Activated naive CD4-positive, alpha-beta T cell (primary cell): ENCODE data around the gene NUP54.

Experiments used
- DNase-seq, 4 experiments: peaks; one replicate each; lab custom pipeline; 2025; lab: John Stamatoyannopoulos, UW

The NUP54 gene

DNA sequence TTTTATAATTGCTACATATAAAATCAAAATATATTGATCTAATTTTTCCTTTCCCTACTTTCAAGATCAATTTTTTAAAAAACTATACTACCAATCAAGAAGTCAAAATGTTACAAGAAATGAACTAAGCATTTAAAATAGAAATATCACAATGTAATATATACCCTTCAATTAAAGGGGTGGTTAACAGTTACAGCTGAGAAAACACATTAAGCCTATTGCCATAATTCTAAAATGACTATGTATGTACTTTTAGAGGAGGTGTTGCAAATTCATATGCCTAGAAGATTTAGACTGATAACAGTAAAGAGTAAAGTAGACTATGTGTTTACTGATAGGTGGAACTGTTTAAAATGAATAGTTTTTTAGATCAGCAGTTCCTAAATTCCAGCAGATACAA lies 3.7 kb downstream of the NUP54 start:
- DNase-seq = no peak

DNA sequence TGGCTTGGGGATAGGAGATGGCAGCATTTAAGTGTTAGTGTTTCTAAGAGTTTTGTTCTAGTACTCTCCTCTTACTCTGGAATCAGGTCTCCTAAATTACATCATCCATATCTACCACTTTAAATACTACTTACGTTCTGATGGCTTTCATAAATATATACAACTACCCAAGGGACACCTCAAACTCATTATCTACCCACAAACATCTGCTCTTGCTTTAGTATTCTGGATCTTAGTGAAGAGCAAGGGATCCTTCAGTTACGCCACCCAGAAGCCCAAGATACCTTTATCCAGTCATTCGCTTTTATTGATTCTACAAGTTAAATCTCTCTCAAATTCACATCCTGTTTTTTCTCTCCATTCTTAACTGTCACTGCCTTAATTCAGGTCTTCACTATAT lies 7.0 kb downstream of the NUP54 start:
- DNase-seq = no peak

GRCh38 chr4:76127754-76128153 lies 20.4 kb downstream of the NUP54 start:
- DNase-seq = no peak

- DNase-seq = no peak
These were observed 22.4 kb downstream of the NUP54 start for GRCh38 chr4:76125816-76126215.

GRCh38 chr4:76120199-76120598 lies 28.0 kb downstream of the NUP54 start:
- DNase-seq = no peak

GRCh38 chr4:76117536-76117935 lies 30.7 kb downstream of the NUP54 start:
- no peak for DNase-seq

DNA sequence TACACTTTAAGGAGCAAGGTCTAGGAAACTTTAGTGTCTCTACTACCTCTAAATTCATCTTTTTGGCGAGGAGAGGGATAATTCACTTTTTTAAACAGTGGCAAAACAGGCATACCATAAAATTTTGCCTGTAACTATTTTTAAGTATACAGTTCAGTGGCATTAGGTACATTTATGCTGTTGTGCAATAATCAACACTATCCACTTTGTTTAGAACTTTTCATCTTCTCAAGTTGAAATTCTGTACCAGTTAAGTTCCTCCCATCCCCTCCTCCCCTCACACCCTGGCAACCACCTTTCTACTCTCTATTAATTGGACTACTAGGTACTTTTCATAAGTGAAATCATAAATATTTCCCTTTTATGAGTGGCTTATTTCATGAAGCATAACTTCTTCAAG lies 31.4 kb downstream of the NUP54 start:
- no peak for DNase-seq

DNA sequence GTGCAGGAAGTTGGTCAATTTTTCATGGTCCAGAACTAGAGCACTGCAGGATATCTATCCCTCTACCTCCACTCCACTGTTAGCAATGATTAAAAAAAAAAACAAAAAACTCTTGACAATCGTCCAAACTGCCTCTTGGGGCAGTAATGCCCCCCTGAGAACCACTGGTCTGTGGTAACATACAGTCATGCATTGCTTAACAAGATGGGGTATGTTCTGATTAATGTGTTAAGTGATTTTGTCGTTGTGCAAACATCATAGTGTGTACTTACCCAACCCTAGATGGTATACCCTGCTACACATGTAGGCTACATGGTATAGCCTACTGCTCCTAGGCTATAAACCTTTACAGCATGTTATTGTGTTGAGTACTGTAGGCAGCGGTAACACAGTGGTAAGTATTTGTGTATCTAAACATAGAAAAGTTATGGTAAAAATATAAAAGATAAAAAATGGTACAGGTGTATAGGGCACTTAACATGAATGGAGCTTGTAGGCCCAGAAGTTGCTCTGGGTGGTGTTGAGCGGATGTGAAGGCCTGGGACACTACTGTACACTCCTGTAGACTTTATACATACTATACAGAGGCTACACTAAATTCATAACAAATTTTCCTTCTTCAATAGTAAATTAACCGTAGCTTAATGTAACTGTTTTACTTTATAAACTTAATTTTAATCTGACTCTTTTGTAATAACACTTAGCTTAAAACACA lies 39.6 kb downstream of the NUP54 start:
- DNase-seq = no peak

DNA sequence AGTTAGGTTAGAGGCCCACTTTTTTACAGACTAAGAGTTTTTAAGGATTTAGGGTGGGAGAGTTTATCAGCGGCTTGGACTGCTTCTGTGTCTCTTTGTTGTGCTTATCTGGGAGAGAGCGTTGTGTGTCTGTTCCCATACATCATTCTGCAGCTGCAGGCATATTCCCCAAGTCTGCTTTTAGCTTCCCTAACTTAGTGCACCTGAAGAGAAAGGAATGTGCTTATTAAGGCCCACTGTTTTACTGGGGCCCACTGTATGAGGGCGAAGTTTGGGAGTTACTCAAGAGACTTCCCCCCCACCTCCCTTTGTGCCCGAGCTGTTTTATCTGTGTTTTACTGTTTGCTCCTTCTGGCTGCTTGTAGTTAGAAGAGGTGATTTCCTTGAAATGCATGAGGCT lies 41.8 kb downstream of the NUP54 start:
- no peak for DNase-seq

GRCh38 chr4:76105652-76106051 lies 42.5 kb downstream of the NUP54 start:
- no peak for DNase-seq

GRCh38 chr4:76096076-76096475 lies 52.1 kb downstream of the NUP54 start:
- DNase-seq = no peak

DNA sequence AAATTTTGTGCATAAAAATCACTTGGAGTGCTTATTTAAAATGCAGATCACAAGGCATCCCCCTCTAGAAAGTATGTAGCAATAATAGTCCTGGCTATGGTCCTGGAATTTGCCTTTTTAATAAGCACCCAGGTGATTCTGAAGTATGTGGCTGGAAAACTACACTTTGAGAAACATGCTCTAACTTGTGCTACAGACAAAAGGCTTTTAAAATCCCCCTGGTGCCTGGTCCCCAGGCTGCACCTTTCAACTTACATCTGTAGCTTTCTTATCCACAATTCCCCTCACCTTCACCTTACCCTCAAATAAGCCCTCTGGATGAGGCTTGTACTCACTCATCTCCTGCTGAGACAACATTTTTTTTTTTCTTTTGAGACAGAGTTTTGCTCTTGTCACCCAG lies 52.6 kb downstream of the NUP54 start:
- no peak for DNase-seq

GRCh38 chr4:76091052-76091451 lies 57.1 kb downstream of the NUP54 start:
- DNase-seq = no peak

- DNase-seq = no peak
These were observed 57.9 kb downstream of the NUP54 start for GRCh38 chr4:76090241-76090691.

GRCh38 chr4:76088719-76089118 lies 59.5 kb downstream of the NUP54 start:
- no peak for DNase-seq

GRCh38 chr4:76087007-76087769 lies 61.0 kb downstream of the NUP54 start:
- DNase-seq = no peak

DNA sequence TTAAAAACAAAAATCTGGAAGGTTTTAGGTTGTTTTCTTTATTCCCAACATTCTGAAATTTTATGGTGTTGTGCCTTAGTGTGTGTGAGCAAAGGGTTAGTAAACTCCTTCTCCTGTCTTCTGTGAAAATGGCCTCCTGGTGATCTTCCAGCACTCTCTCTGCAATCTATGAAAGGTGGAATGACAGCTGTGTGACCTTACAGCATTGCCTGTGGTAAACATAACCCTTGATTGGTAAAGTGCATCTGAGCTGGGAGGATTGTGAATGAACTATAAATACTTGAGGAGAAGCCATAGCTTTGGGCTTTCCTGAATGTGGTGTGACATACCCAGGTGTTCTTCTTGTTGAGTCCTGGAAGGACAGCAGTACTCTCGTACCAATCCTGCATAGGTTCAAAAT lies 63.7 kb downstream of the NUP54 start:
- DNase-seq = no peak

DNA sequence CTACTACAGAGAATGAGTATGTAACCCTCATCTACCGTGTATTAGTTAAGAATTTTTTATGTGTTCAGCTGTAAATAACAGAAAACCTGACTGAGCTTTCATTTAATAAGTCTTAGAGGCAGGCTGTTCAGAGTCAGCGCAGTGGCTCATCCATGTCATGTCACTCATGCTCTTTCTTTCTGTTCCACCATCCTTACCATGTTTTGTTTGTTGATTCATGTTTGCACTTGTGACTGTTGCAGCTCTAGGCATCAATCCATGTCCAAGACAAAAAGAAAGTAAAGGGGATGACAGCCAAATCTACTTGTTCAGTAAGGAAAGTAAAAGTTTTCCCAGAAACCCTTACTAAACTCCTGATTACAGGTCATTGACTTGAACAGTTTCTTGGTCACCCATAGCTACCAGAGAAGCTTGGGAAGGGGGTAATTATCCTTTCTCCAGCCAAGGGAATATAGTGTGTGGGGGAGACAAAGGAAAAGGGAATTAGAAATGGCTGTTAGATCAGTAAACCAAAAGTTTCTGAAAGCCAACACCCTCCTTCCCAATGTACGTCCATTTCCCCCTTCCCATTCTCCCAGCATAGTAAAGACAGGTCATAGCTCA lies 64.7 kb downstream of the NUP54 start:
- DNase-seq = no peak

DNA sequence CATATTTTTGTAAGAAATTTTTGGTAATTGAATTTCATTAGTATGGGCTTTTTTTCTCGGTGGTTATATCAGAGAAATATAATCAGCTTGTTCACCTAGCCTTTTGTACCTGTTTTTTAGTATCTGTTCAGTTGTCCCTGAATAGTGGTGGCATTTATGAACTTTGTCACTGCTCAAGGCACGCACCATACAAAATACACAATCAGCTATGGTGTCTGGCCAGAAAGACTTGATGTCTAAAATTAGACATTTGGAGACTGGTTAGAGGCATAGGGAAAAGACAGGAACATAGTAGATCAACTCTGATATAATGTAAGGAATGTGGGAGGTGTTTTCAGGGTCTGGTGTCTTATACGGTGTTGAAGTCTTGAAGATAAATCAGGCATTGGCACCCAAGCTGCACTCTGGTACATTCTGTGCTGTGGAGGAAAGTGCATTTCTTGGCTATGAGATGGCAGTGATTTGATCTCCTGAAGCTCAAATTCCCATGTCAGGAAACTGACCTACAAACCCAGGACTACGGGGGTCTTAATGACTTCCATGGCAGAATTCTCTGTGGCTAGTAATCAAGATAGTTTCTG lies 70.1 kb downstream of the NUP54 start:
- DNase-seq = no peak

GRCh38 chr4:76074993-76075600 lies 73.1 kb downstream of the NUP54 start:
- no peak for DNase-seq

DNA sequence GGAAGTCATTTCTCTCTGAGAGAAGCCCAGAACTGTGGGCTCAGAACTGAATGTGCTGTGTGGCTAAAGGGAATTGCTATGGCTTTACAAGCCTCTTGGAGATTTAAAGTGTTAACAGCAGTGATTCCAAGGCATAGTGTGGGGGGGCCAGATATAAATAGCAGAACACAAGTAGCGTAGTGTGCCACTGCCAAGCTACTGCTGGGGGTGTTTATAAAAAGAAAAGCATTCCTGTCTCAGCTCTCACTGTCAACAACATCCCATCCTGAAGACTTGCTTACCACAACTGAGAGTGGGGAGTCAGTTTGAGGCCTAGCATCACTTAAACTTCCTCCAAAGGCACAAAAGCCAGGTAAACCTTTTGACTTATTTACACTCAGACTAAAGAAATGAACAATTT lies 73.7 kb downstream of the NUP54 start, which contains the start of gene ART3:
ART3 (plus strand) TSS at position 242 of the 400 bp plus-strand sequence. CDS start 1,181 bp downstream, outside the sequence.
- no peak for DNase-seq

GRCh38 chr4:76072760-76073159 lies 75.4 kb downstream of the NUP54 start:
- DNase-seq = no peak
